GM10266 (cell line): ENCODE measurements around the gene MSLN.

Experiments
- DNase-seq: peaks from one replicate; pipeline ENCODE4 v3.0.0; 2012; ENCODE audit errors: extremely low spot score
- TF ChIP-seq, protein P1 (sequence below): IDR thresholded peaks from 2 replicates; pipeline ENCODE4 v1.5.1; 2012; ENCODE audit warnings: mild to moderate bottlenecking, low read depth; ENCODE audit not compliant: control insufficient read depth, insufficient read depth; ENCODE audit errors: missing control alignments

MSLN gene

DNA sequence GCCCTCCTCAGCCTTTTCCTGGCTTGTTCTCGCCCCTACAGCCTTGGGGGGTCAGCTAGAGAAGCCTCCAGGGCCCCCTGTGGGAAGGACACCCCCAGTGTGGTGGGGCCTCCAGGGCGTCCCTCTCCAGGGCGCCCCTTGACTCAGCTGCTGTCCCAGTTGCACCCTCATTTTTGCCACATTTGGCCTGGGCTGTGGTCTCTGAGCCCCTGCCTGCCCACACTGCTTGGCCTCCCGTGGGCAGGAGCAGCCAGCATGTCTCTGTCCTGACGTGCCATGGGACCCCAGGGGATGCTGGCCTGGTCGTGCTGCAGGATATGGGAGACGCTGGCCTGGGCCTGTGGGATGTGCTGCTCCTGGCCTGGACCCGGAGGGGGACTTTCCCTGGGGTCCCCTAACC, 32.9 kb downstream of the MSLN start:
- DNase-seq, result no peak

DNA sequence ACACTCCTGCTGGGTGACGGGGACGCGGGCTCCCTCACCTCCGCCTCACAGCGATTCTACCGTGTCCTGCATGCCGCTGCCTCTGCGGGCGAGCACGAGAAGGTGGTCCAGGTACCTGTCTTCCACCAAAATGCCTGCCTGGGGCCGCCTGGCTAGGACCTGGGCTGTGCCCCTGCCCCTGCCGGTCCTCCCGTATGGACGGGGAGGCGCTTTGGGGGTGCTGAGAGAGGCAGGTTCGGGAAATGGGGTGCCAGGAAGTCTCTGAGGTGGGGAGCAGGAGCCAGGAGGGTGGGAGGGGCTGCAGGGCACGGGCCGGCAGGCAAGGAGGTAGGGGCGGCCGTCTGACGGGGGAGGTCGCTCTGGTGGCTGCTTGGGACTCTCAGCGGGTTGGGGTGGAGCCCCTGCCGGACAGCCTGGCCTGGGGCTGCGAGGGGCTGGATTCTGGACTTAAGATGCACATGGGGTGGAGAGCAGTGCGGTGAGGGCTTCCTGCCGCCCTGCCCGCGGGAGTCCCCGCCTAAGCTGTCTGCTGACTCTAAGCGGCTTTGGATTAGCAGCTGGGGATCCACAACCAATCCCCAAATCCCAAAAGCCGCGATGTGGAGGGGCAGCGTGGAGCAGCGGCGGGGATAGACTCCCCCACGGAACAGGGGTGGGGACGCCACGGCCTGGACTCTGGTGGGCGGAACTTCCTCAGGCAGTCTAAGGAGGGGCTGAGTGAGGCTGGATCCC, 33.7 kb downstream of the MSLN start:
- TF ChIP-seq, protein P1, sequence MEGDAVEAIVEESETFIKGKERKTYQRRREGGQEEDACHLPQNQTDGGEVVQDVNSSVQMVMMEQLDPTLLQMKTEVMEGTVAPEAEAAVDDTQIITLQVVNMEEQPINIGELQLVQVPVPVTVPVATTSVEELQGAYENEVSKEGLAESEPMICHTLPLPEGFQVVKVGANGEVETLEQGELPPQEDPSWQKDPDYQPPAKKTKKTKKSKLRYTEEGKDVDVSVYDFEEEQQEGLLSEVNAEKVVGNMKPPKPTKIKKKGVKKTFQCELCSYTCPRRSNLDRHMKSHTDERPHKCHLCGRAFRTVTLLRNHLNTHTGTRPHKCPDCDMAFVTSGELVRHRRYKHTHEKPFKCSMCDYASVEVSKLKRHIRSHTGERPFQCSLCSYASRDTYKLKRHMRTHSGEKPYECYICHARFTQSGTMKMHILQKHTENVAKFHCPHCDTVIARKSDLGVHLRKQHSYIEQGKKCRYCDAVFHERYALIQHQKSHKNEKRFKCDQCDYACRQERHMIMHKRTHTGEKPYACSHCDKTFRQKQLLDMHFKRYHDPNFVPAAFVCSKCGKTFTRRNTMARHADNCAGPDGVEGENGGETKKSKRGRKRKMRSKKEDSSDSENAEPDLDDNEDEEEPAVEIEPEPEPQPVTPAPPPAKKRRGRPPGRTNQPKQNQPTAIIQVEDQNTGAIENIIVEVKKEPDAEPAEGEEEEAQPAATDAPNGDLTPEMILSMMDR, result no peak
- DNase-seq, result no peak

More for the DNA sequence above, 32.9 kb downstream of the MSLN start:
- TF ChIP-seq, protein P1, result no peak

DNA sequence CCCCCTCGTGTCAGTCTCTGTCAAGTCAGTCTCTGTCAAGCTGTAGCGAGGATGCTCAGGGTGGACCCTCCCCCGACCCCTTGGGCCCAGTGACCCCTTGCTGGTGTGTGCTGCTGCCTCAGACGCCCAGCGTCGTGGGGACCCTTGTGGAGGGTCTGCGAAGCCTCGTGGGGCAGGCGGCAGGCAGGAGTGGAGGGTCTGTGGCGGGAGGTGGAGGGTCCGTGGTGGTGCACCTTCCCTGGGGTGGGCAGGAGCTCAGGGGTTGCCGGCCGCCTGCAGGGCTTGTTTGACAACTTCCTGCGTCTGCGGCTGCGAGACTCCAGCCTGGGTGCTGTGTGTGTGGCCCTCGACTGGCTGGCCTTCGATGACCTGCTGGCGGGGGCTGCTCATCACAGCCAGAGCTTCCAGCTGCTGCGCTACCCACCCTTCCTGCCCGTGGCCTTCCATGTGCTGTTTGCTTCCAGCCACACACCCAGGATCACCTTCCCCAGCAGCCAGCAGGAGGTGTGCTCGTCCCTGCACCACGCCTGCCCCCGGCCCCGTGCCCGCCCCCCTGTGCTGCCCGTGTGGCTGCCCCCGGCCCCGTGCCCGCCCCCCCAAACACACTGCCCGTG, 34.4 kb downstream of the MSLN start:
- TF ChIP-seq, protein P1, result no peak
- no peak for DNase-seq

DNA sequence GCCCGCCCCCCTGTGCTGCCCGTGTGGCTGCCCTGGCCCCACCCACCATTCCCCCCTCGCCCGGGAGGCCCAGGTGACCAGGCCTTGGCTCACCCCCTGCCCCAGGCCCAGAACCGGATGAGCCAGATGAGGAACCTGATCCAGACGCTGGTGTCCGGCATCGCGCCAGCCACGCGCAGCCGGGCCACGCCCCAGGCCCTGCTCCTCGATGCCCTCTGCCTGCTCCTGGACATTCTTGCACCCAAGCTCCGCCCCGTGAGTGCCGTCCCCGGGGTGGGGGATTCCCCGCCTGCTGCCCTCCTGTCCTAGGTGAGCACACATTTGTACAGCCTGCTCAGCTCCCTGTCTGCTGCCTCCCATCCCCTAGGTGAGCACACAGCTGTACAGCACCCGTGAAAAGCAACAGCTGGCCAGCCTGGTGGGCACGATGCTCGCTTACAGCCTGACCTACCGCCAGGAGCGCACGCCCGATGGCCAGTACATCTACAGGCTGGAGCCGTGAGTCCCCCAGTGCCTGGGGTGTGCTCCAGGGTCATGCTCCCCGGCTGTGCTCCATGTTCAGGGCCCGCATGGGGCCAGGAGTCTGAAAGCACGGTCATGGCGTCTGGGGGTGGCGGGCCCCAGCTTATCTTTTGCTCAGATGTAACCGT, 35.2 kb downstream of the MSLN start:
- no peak for DNase-seq
- TF ChIP-seq, protein P1, result no peak

DNA sequence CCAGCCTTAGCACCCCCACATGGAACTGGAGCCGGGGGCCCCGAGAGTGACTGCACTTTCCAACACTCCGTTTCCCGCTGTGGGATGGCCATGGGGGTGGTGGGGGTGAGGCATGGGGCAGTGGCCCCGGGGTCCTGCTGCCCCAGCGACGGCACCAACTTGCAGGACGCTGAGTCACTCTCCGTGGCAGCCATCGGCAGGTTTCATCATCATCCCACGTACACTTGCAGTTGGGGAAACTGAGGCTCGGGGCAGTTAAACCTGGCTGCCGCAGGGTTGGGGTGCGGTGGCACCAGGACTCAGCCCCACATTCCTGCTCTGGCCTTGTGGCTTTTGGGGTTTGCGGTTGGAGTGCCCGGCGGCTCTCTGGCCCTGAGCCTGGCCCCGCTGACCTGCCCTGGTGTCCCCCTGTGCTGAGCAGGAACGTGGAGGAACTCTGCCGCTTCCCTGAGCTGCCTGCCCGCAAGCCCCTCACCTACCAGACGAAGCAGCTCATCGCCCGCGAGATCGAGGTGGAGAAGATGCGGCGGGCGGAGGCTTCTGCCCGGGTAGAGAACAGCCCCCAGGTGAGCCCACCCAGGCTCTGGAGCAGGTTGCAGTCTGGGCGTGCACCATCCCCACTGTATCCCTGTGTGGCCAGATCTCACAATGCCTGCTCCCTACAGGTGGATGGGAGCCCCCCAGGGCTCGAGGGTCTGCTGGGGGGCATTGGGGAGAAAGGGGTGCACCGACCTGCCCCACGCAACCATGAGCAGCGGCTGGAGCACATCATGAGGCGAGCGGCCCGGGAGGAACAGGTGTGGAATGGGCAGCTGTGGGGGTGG, 36.0 kb downstream of the MSLN start:
- TF ChIP-seq, protein P1, result no peak
- no peak for DNase-seq

DNA sequence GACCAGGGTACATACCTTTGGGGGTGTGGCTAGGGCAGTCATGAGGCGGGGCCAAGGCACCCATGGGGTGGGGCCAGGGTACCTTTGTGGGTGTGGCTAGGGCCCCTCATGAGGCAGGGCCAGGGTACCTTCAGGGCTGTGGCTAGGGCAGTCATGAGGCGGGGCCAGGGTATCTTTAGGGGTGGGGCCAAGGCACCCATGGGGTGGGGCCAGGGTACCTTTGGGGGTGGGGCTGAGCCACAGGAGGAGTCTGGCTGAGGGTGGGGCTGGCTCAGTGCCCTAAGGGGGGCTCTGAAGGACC, 36.5 kb downstream of the MSLN start:
- no peak for DNase-seq
- TF ChIP-seq, protein P1, result no peak
